CD4-positive, alpha-beta T cell treated with Interleukin-6 at 100 ng/mL for 8 hours (primary cell): ENCODE data around the gene TRAPPC4.
"Not testable (repeated sequence)": the region's sequence is repeated elsewhere in the genome, so short reads cannot be mapped to it uniquely, and the experiment has no call there.

Experiments
- DNase-seq: peaks from one replicate; pipeline ENCODE4 v3.0.0-alpha.2; 2020; ENCODE audit warnings: mixed read lengths, low spot score

The TRAPPC4 gene, protein sequence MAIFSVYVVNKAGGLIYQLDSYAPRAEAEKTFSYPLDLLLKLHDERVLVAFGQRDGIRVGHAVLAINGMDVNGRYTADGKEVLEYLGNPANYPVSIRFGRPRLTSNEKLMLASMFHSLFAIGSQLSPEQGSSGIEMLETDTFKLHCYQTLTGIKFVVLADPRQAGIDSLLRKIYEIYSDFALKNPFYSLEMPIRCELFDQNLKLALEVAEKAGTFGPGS

GRCh38 chr11:119018074-119018938, at the start of gene TRAPPC4, which contains the start of gene RPS25:
Gene TRAPPC4 (plus strand): TSS chr11:119018766. CDS start chr11:119018796, 30 bp downstream.
Gene RPS25 (minus strand): TSS chr11:119018343. CDS start chr11:119018284, 59 bp downstream.
- DNase-seq: peak; percentile 95

DNA sequence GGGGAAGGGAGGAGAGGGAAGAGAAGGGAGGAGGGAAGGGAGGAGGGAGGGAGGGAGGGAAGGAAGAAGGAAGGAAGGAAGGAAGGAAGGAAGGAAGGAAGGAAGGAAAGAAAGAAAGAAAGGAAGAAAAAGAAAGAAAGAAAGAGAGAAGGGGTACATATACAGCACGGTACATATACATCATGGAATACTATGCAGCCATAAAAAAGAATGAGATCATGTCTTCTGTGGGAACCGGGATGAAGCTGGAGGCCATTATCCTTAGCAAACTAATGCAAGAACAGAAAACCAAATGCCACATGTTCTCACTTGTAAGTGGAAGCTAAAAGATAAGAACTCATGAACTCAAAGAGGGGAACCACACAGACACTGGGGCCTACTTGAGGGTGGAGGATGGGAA, 49.1 kb upstream of the TRAPPC4 start:
- not testable (repeated sequence) for DNase-seq

- no peak for DNase-seq
Measured at GRCh38 chr11:118971646-118972045, 46.9 kb upstream of the TRAPPC4 start, which contains the start of gene FOXR1. Gene FOXR1 (plus strand): TSS chr11:118971761. CDS start chr11:118971932, 171 bp downstream.

- no peak for DNase-seq
Measured at GRCh38 chr11:118973985-118974384, 44.6 kb upstream of the TRAPPC4 start.

DNA sequence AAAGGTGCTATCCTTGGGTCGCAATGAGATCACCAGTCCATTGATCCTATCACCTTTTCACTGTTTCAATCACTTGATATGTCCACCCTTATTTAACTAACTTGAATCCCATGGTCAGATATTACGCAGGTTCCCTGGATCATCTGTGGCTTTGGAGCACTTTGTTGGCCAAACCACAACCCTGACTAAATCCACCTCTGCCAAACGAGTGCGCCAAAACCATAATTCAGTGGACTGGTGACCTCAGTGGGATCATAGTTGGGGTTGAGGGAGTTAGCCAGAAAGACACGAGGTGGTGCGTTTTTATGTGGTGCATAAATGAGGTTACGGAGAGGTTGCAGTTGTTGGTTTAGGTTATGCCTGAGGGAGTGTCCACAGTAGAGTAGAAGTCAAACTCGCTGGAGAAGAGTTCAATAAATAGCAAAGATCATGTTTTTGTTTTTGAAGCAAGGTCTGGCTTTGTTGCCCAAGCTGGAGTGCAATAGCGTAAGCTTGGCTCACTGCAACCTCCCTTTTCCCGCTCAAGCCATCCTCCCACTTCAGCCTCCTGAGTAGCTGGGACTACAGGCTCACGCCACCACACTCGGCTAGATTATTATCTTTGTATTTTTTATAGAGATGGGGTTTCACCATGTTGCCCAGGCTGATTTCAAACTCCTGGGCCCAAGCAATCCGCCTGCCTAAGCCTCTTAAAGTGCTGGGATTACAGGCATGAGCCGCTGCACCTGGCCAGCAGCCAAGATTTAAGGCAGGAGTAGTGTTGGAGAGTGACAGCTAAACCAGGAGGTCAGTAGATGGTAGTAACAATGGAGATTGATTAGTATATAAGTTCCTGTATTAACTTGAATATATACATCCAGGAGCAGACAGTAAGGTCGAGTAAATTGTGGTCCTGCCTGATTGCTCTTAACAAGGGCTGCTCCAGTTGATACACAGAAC, 42.5 kb upstream of the TRAPPC4 start:
- no peak for DNase-seq

DNA sequence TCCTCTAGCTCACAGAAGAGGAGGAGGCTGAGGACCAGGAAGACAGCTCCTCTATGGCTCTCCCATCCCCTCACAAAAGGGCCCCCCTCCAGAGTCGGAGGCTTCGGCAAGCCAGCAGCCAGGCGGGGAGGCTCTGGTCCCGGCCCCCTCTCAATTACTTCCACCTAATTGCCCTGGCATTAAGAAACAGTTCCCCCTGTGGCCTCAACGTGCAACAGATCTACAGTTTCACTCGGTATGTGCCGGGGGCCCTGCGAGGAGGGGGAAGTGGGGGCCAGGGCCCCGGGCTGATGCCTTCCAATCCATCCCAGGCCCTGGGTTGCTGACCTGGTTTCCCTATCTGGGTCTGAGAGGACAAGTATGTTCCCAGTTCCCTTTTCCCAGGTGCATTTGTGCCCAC, 39.1 kb upstream of the TRAPPC4 start:
- no peak for DNase-seq

DNA sequence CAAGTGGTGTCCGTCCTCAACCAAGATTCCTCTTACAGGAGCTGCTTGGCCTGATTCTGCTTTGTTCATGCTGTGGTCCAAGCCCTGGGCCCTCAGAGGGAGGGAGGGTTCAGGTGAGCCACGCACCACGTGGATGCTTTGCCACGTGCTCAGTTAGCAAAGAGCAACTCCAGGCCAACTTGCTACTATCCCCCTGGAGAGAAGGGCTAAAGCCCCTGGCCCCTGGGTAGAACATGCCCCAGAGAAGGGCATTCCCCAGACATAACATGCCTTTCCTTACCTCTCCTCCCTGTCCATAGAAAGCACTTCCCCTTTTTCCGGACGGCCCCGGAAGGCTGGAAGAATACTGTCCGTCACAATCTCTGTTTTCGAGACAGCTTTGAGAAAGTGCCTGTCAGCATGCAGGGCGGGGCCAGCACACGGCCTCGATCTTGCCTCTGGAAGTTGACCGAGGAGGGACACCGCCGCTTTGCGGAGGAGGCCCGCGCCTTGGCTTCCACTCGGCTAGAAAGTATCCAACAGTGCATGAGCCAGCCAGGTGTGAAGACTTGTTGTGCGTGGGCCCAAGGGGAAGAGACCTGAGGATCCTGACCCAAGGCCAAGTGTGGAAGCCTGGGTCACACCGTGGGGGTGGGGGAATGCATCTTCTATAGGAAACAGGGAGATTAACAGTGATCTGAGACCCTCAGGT, 38.2 kb upstream of the TRAPPC4 start:
- no peak for DNase-seq

DNA sequence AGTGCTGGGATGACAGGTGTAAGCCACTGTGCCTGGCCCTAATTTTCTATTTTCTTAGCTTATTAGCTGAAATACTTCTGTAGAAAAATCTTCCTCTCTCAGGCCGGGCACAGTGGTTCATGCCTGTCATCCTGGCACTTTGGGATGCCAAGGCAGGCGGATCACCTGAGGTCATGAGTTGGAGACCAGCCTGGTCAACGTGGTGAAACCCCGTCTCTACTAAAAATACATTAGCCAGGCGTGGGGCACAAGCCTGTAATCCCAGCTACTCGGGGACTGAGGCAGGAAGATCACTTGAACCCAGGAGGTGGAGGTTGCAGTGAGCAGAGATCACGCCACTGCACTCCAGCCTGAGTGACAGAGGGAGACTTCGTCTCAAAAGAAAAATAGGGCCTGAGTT, 34.2 kb upstream of the TRAPPC4 start:
- not testable (repeated sequence) for DNase-seq

GRCh38 chr11:118984825-118985224, 33.7 kb upstream of the TRAPPC4 start:
- DNase-seq: no peak

DNA sequence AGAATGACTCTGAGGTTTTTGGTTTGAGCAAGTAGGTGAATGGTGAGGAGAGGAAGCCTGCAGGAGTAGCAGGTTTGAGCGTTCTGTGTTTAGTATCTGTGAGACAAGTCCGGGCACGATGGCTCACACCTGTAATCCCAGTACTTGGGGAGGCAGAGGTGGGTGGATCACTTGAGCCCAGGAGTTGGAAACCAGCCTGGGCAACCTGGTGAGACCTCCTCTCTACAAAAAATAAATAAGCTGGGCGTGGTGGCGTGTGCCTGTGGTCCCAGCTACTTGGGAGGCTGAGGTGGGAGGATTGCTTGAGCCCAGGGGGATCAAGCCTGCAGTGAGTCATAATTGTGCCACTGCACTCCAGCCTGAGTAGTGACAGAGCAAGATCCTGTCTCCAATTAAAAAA, 30.3 kb upstream of the TRAPPC4 start:
- DNase-seq: no peak

- not testable (repeated sequence) for DNase-seq
Measured at GRCh38 chr11:118991486-118992038, 27.0 kb upstream of the TRAPPC4 start.

DNA sequence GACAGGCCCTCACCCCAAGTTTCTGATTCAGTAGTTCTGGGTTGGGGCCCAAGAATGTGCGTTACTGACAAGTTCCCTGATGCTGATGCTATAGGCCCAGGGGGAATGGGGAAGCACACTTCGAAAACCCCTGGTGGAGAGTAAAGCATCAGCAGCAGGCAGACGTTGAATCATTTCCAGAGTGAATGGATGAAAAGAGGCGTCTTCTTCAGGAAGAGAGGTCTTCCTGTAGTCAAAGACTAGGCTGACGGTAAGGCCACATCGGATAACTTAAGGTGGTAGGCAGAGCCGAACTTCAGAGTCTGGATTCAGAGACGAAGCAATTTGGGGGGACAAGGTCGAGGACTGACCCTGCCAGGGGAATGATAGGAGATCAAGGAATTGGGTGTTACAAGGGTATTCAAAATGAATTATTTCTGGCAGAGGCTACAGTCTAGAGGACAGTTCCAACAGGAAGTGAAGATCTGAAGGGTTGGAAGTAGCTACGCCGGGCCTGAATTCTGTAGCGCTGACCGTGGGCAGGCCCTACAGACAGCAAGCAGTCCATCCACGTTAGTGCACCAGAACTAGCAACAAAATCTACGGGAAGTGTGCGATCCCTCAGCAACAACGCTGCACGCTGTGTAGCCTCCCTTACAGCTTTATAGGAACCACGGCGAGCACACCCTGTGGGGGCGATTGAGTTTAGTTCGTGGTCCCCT, 21.5 kb upstream of the TRAPPC4 start:
- DNase-seq: peak; percentile 10

- peak; percentile 97 for DNase-seq
Measured at GRCh38 chr11:118997627-118998387, 20.8 kb upstream of the TRAPPC4 start, which contains the start of gene CENATAC. Gene CENATAC (plus strand): TSS chr11:118998138. CDS start chr11:118998198, 60 bp downstream.

DNA sequence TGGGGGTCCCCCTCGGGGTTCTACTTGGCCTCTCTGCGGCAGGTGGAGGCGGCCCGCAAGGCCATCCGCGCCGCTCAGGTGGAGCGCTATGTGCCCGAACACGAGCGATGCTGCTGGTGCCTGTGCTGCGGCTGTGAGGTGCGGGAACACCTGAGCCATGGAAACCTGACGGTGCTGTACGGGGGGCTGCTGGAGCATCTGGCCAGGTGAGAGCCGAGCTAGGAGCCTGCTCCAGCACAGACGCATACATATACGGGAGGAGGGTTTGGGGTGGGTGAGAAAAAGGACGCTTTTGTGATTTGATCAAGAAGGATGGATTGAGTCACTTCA, 20.2 kb upstream of the TRAPPC4 start:
- no peak for DNase-seq

DNA sequence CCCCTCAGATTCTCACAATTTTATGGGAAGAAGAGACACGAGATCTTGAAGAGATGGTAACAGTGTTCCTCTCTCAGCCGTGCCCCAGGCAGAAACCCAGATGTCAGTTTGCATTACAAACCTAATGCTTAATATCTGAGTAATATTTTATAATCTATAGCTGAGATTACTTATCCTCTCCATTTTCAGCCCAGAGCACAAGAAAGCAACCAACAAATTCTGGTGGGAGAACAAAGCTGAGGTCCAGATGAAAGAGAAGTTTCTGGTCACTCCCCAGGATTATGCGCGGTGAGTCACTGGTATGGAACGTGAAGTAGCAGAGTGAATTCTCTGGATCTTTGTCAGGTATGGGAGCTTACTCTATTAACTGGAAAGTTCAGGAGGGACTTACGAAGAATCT, 19.7 kb upstream of the TRAPPC4 start:
- DNase-seq: no peak

DNA sequence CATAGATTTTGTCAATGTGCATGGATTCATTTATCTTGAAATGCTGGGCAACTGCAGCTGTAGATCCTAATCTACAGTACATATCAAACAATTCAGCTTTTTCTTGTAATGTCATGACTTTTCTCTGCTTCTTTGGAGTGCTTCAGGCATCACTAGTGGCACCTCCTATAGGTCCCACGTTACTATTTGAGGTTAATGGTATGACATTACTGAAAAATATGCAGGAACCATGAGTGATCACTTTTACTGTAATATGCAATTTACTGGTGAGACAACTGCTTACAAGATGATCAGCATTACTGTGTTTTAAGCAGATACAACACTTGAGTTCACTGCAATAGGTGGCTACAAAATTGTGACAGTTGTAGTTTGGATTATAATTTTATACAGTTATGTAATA, 17.7 kb upstream of the TRAPPC4 start:
- DNase-seq: no peak

DNA sequence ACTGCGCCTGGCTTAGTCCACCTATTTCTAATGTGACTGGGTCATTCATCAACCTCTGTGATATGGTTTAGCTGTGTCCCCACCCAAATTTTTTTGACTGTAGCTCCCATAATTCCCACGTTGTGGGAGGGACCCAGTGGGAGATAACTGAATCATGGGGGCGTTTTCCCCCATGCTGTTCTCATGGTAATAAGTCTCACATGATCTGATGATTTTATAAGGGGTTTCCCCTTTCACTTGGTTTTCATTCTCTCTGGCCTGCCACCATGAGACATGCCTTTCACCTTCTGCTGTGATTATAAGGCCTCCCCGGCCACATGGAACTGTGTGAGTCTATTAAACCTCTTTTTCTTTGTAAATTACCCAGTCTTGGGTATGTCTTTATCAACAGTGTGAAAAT, 11.9 kb upstream of the TRAPPC4 start:
- no peak for DNase-seq

DNA sequence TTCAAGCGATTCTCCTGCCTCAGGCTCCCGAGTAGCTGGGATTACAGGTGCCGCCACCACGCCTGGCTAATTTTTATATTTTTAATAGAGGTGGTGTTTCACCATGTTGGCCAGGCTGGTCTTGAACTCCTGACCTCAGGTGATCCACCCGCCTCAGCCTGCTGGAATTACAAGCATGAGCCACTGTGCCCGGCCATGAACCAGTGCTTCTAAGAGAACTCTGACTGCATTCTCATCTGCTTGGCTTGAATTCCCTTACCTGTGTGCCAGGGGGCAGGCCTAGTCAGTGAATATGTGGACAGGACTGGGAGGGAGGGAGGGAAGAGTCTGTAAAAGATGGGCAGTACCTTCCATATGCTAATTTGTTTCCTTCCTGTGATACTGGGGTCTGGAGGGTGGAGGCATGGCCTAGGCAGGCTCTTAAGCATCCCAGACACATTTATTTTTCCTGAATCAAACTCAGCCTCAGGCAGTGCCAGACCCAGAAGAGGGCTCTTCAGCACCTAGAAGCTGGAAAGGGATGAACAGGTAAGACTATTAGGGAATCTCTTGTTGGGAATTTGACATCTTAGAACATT, 7.0 kb upstream of the TRAPPC4 start:
- DNase-seq: no peak

GRCh38 chr11:119012629-119013170, 5.9 kb upstream of the TRAPPC4 start:
- DNase-seq: no peak
